ENCODE measurements around the gene MFN1.
A peak's percentile ranks its signal among the peaks of the same experiment; 100 is the strongest.

The MFN1 gene

GRCh38 chr3:179321668-179322285, 25.7 kb upstream of the MFN1 start:
- Histone ChIP-seq H3K4me3 (ENCODE audit: low read depth, low read length) (no peak overlapping the region), H3K9me3 (ENCODE audit: control insufficient read depth, insufficient read depth, low read depth, low read length) (no peaks in the 10 kb centered on the region), H3K36me3 (ENCODE audit: control insufficient read depth in 2 of 2, insufficient read depth in 1 of 2, low read length in 2 of 2) (peaks cover 0 to 13% of the 10 kb centered on the region in 2 experiments; a peak in 2 of 3 replicates), H3K4me1 (ENCODE audit: control insufficient read depth, insufficient read depth, low read length) (no peaks in the 10 kb centered on the region), H3K27ac (ENCODE audit: extremely low read depth, low read depth, low read length) (no peak overlapping the region; the same call in 1 of the 2 replicates)
- CTCF ChIA-PET: interaction anchor here (0.6 to 2.4 kb wide), 17 partner anchors 10 to 899 kb away, joined by 3 to 9 read pairs (median 4); partner anchors contain the start of gene PIK3CA
- POLR2A ChIA-PET: interaction anchor here (0.6 kb wide), 1 partner anchor 248 kb away, joined by 3 read pairs; no protein-coding TSS in a partner anchor
- TF ChIP-seq ZNF654 (tag by site-specific recombination; IDR thresholded peaks at IDR 0.05; ENCODE audit: low read depth) (peak; percentile 51), ZNF501 (tag by site-specific recombination; IDR thresholded peaks at IDR 0.05) (no peak), ZNF184 (tag by site-specific recombination; IDR thresholded peaks at IDR 0.05) (no peak), CTCF (tag by site-specific recombination; IDR thresholded peaks at IDR 0.05) (peak; percentile 35; the same call in 1 of the 2 replicates)
- TF ChIP-seq, protein P1, sequence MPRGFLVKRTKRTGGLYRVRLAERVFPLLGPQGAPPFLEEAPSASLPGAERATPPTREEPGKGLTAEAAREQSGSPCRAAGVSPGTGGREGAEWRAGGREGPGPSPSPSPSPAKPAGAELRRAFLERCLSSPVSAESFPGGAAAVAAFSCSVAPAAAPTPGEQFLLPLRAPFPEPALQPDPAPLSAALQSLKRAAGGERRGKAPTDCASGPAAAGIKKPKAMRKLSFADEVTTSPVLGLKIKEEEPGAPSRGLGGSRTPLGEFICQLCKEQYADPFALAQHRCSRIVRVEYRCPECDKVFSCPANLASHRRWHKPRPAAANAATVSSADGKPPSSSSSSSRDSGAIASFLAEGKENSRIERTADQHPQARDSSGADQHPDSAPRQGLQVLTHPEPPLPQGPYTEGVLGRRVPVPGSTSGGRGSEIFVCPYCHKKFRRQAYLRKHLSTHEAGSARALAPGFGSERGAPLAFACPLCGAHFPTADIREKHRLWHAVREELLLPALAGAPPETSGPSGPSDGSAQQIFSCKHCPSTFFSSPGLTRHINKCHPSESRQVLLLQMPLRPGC (tag by site-specific recombination; IDR thresholded peaks at IDR 0.05): no peak

DNA sequence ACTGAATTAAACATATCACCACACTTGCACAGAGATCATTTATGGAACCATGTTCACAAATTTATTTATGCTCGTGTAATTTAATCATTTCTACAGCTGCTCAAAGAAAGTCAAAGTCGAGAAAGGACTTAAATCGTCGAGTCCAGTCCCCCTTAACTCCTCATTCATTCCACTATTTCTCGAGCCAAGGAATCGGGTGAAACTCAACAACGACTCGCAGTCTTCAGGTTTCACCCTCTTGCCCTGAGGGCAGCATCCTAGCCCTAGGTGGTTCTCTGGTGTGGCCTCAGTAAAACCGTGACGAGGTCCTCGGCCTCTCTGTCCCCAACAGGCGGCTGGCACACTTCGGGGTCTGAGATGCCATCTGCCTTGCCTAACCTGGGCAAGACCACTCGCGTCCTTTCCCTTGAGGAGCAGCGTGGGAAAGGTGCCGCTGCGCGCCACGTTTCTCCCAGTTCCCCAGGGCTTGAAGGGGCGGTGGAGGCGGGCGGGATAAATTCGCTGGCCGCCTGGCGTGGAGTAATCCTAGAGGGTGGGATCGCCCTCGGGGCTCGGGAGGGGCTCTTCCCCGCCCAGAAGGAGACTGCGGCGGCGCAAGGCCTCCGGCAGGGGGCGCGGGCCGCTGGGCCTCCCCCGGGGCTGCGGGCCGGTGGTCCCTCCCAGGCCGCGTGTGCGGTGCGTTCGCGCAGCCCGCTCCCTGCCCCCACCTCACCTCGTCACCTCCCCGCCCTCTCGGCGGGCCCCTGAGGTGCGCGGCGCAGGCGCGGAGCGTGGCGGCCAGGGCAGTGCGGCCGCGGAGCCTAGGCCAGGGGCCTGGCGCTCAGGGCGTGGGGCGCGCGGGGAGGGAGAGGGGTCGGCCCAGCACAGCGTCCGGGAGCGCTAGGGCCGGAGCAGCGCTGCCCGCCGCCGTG, 25.0 kb upstream of the MFN1 start, which contains the start of gene ZNF639:
ZNF639 (plus strand) TSS at position 746 of the 911 bp plus-strand sequence. CDS start 5,263 bp downstream, outside the sequence.
- CTCF ChIA-PET: interaction anchor here (0.6 to 2.2 kb wide), 10 partner anchors 27 to 295 kb away, joined by 3 to 7 read pairs (median 4); partner anchors contain the start of gene PIK3CA
- peak within 1 kb of the TSS; percentile 88 for H3K27ac ChIP-seq (ENCODE audit: extremely low read depth, low read depth, low read length)
- peak within 1 kb of the TSS; percentile 93 for H3K4me3 ChIP-seq (ENCODE audit: low read depth, low read length)
- H3K4me1 ChIP-seq (ENCODE audit: control insufficient read depth, insufficient read depth, low read length): no peaks in the 10 kb centered on the region
- H3K9me3 ChIP-seq (ENCODE audit: control insufficient read depth, insufficient read depth, low read depth, low read length): no peaks in the 10 kb centered on the region
- H3K36me3 ChIP-seq (ENCODE audit: control insufficient read depth in 2 of 2, insufficient read depth in 1 of 2, low read length in 2 of 2): peaks cover 0 to 16% of the 10 kb centered on the region in 2 experiments; a peak in 2 of 3 replicates
- POLR2A ChIA-PET: interaction anchor here (0.6 to 1.0 kb wide), 2 partner anchors 24 to 248 kb away, joined by 3 to 4 read pairs; no protein-coding TSS in a partner anchor
- TF ChIP-seq ZNF776 (tag by site-specific recombination; IDR thresholded peaks at IDR 0.05; ENCODE audit: borderline replicate concordance) (no peak), ZBTB17 (tag by site-specific recombination; IDR thresholded peaks at IDR 0.05) (peak; percentile 42; the same call in 1 of the 2 replicates), FEZF1 (tag by site-specific recombination; IDR thresholded peaks at IDR 0.05) (peak; percentile 44), ZNF777 (tag by site-specific recombination; IDR thresholded peaks at IDR 0.05; ENCODE audit: borderline replicate concordance) (peak; percentile 79; the same call in 1 of the 2 replicates), ZNF76 (tag by site-specific recombination; IDR thresholded peaks at IDR 0.05; ENCODE audit: borderline replicate concordance, low read depth) (0 out of 2 replicates have a peak, but pooled peaks have one; percentile 38), KLF8 (tag by site-specific recombination; IDR thresholded peaks at IDR 0.05) (peak; percentile 80), KLF1 (tag by site-specific recombination; IDR thresholded peaks at IDR 0.05) (peak; percentile 88), ZNF707 (tag by site-specific recombination; IDR thresholded peaks at IDR 0.05) (no peak), ZFP37 (tag by site-specific recombination; IDR thresholded peaks at IDR 0.05) (peak; percentile 86), ZNF133 (tag by site-specific recombination; IDR thresholded peaks at IDR 0.05) (no peak), GFI1B (tag by site-specific recombination; IDR thresholded peaks at IDR 0.05) (no peak), ZNF292 (tag by site-specific recombination; IDR thresholded peaks at IDR 0.05; ENCODE audit: borderline replicate concordance, low read depth) (no peak), MZF1 (tag by site-specific recombination; IDR thresholded peaks at IDR 0.05; ENCODE audit: borderline replicate concordance) (0 out of 2 replicates have a peak, but pooled peaks have one; percentile 15), ZNF561 (tag by site-specific recombination; IDR thresholded peaks at IDR 0.05; ENCODE audit: borderline replicate concordance) (peak; percentile 51; the same call in 1 of the 2 replicates), ZNF423 (tag by site-specific recombination; IDR thresholded peaks at IDR 0.05) (peak; percentile 84; the same call in 1 of the 2 replicates), ZSCAN30 (tag by site-specific recombination; IDR thresholded peaks at IDR 0.05) (peak; percentile 85), ZNF394 (tag by site-specific recombination; IDR thresholded peaks at IDR 0.05; ENCODE audit: borderline replicate concordance) (peak; percentile 70; the same call in 1 of the 2 replicates), ZIC2 (tag by site-specific recombination; IDR thresholded peaks at IDR 0.05) (peak; percentile 66), ZNF747 (tag by site-specific recombination; IDR thresholded peaks at IDR 0.05) (no peak)
- TF ChIP-seq, protein P2, sequence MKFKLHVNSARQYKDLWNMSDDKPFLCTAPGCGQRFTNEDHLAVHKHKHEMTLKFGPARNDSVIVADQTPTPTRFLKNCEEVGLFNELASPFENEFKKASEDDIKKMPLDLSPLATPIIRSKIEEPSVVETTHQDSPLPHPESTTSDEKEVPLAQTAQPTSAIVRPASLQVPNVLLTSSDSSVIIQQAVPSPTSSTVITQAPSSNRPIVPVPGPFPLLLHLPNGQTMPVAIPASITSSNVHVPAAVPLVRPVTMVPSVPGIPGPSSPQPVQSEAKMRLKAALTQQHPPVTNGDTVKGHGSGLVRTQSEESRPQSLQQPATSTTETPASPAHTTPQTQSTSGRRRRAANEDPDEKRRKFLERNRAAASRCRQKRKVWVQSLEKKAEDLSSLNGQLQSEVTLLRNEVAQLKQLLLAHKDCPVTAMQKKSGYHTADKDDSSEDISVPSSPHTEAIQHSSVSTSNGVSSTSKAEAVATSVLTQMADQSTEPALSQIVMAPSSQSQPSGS (tag by site-specific recombination; IDR thresholded peaks at IDR 0.05; ENCODE audit: low read depth): no peak
